PC-3 (cell line): ENCODE data around the gene KIAA0513. TPM values are rescaled to one million over a fixed set of nuclear protein-coding genes. Genes with fewer than 3 reads are reported as not detected.

Experiments
- ATAC-seq: fragments of 200-7000 bp; cut with Tn5 transposase; 2 replicates; pipeline ENCODE4 v1.9.1; 2020; ENCODE audit warnings: mild to moderate bottlenecking, moderate library complexity
- BruUV-seq: library from RNA; stranded (reverse); fragments of 400-500 nt; replicated peaks from 2 replicates; lab custom pipeline; 2021; lab: Mats Ljungman, UMichigan
- CTCF ChIA-PET: fragments of 300-600 bp; sonication (Branson Sonifier 250); formaldehyde crosslinking; loops from one replicate; lab custom pipeline; 2022; ENCODE audit warnings: antibody characterized with exemption; lab: Charles Lee
- POLR2A ChIA-PET: fragments of 300-600 bp; sonication (Branson Sonifier 250); formaldehyde crosslinking; loops from one replicate; lab custom pipeline; 2022; ENCODE audit warnings: antibody characterized with exemption; ENCODE audit not compliant: unreplicated experiment; lab: Charles Lee
- DNase-seq: peaks from one replicate; pipeline ENCODE4 v3.0.0-alpha.2; 2015
- H2AFZ ChIP-seq: fragments of 300-600 bp; sonication (generic); 2 replicates; pipeline ENCODE4 v1.6.0; 2016; ENCODE audit warnings: antibody characterized with exemption, low read length
- H3F3A ChIP-seq: fragments of 300-600 bp; sonication (generic); one replicate; pipeline ENCODE4 v1.6.0; 2017; ENCODE audit warnings: antibody characterized with exemption, low read length, control low read depth, mild to moderate bottlenecking; ENCODE audit not compliant: unreplicated experiment
- H3K27ac ChIP-seq: fragments of 300-600 bp; sonication (generic); 2 replicates; pipeline ENCODE4 v1.5.1; 2016; ENCODE audit warnings: mild to moderate bottlenecking, low read length
- H3K27me3 ChIP-seq: fragments of 300-600 bp; sonication (generic); 2 replicates; pipeline ENCODE4 v1.6.1; 2016; ENCODE audit warnings: low read length, mixed read lengths
- H3K36me3 ChIP-seq: fragments of 300-600 bp; sonication (generic); 2 replicates; pipeline ENCODE4 v1.6.1; 2016; ENCODE audit warnings: low read depth, mixed run types, low read length, mixed read lengths
- H3K4me1 ChIP-seq: fragments of 300-600 bp; sonication (generic); 2 replicates; pipeline ENCODE4 v1.5.1; 2016; ENCODE audit warnings: low read length; ENCODE audit not compliant: insufficient read depth
- H3K4me2 ChIP-seq: fragments of 300-600 bp; sonication (generic); 2 replicates; pipeline ENCODE4 v1.6.0; 2016; ENCODE audit warnings: low read length
- H3K4me3 ChIP-seq: fragments of 300-600 bp; sonication (generic); 2 replicates; pipeline ENCODE4 v1.5.1; 2016; ENCODE audit warnings: mild to moderate bottlenecking, low read length, mixed read lengths
- H3K79me2 ChIP-seq: fragments of 300-600 bp; sonication (generic); 2 replicates; pipeline ENCODE4 v1.6.1; 2017; ENCODE audit warnings: low read length, mixed read lengths
- H3K9ac ChIP-seq: fragments of 300-600 bp; sonication (generic); 2 replicates; pipeline ENCODE4 v1.6.0; 2016; ENCODE audit warnings: mild to moderate bottlenecking, low read length
- H3K9me2 ChIP-seq: fragments of 300-600 bp; sonication (generic); replicated peaks from 2 replicates; pipeline ENCODE4 v1.6.1; 2016; ENCODE audit warnings: mixed run types, low read length, mixed read lengths
- H3K9me3 ChIP-seq: fragments of 300-600 bp; sonication (generic); 2 replicates; pipeline ENCODE4 v1.6.1; 2016; ENCODE audit warnings: low read length, mixed read lengths
- H4K20me1 ChIP-seq: fragments of 300-600 bp; sonication (generic); 2 replicates; pipeline ENCODE4 v1.6.1; 2016; ENCODE audit warnings: low read length, mixed read lengths
- CTCF ChIP-seq: fragments of 300-600 bp; sonication (generic); conservative IDR thresholded peaks from 2 replicates; pipeline ENCODE4 v1.5.1; 2017; ENCODE audit warnings: antibody characterized with exemption, low read depth, mild to moderate bottlenecking, low read length
- EZH2 ChIP-seq: fragments of 300-600 bp; sonication (generic); IDR thresholded peaks from one replicate; pipeline ENCODE4 v1.6.1; 2017; ENCODE audit warnings: antibody characterized with exemption, mild to moderate bottlenecking, low read length; ENCODE audit not compliant: unreplicated experiment
- EZH2phosphoT487 ChIP-seq: fragments of 300-600 bp; sonication (generic); IDR thresholded peaks from 2 replicates; pipeline ENCODE4 v1.6.1; 2018; ENCODE audit warnings: mild to moderate bottlenecking, antibody characterized with exemption, low read length, borderline replicate concordance
- intact Hi-C: fragments of 100-400 bp; cut with micrococcal nuclease; formaldehyde crosslinking; loops from 2 replicates; pipeline ENCODE4 v1.9.0; 2023
- total RNA-seq: library from RNA; depleted of rRNA; stranded (reverse); fragments of >200 nt; gene quantifications from 2 replicates; pipeline ENCODE4 v1.2.3, GENCODE V29; 2014

The KIAA0513 gene
- total RNA-seq, 1 experiment from 2014 or later: 7.8 TPM

- no peak overlapping the region for H3K4me2 ChIP-seq
- ChIA-PET CTCF (no interaction called here), POLR2A (no interaction called here)
- peaks cover 90% of the 10 kb centered on the region for H3K79me2 ChIP-seq
- intact Hi-C loops: no loop called here
- H3K4me1 ChIP-seq: peaks cover 62% of the 10 kb centered on the region
- no peaks in the 10 kb centered on the region for H4K20me1 ChIP-seq
- no peak overlapping the region for H3K9ac ChIP-seq
- ATAC-seq (no peak), DNase-seq (no peak)
- H3K4me3 ChIP-seq: no peak overlapping the region
- no peaks in the 10 kb centered on the region for H3K9me2 ChIP-seq
- BruUV-seq: no TSS peak
- no peak overlapping the region for H3K27ac ChIP-seq
- H2AFZ ChIP-seq: no peak overlapping the region
- no peak for TF ChIP-seq EZH2phosphoT487
- TF ChIP-seq EZH2: no peak
- TF ChIP-seq CTCF: no peak
- H3K36me3 ChIP-seq: no peaks in the 10 kb centered on the region
- no peaks in the 10 kb centered on the region for H3F3A ChIP-seq
- H3K9me3 ChIP-seq: no peaks in the 10 kb centered on the region
- H3K27me3 ChIP-seq: no peaks in the 10 kb centered on the region
Observed at GRCh38 chr16:85003076-85003475, 24.5 kb upstream of the KIAA0513 start.

- no TSS peak for BruUV-seq
- CTCF ChIA-PET: no interaction called here
- no peak overlapping the region for H3K9ac ChIP-seq
- no peak overlapping the region for H2AFZ ChIP-seq
- POLR2A ChIA-PET: no interaction called here
- H3K4me1 ChIP-seq: peaks cover 53% of the 10 kb centered on the region
- H3K9me3 ChIP-seq: no peaks in the 10 kb centered on the region
- no peak for DNase-seq
- no peak overlapping the region for H3K27ac ChIP-seq
- H3K4me3 ChIP-seq: no peak overlapping the region
- no peaks in the 10 kb centered on the region for H3K36me3 ChIP-seq
- no peaks in the 10 kb centered on the region for H3F3A ChIP-seq
- TF ChIP-seq CTCF (no peak), EZH2phosphoT487 (no peak), EZH2 (no peak)
- peaks cover 93% of the 10 kb centered on the region for H3K79me2 ChIP-seq
- intact Hi-C loops: no loop called here
- H3K27me3 ChIP-seq: no peaks in the 10 kb centered on the region
- no peaks in the 10 kb centered on the region for H4K20me1 ChIP-seq
- peak overlapping the region; percentile 67 for H3K4me2 ChIP-seq
- no peaks in the 10 kb centered on the region for H3K9me2 ChIP-seq
- ATAC-seq: no peak
Observed at GRCh38 chr16:85003725-85004586, 23.6 kb upstream of the KIAA0513 start.
